Stimulated activated memory B cell treated with anti-CD40 and anti-IgM and Interleukin-4, amounts not matched to agents 10 μg/mL and 1 μg/mL and 100 μg/mL, for 72 hours (primary cell): ENCODE data around the gene TSPEAR.

Experiments used
- ATAC-seq: fragments of 150-1000 bp; cut with Tn5 transposase; 2 replicates; pipeline ENCODE4 v1.10.0; 2021
- H3K27ac Mint-ChIP-seq: one replicate; pipeline ENCODE4 v1.8.0; 2022; ENCODE audit warnings: mild to moderate bottlenecking, mixed read lengths
- H3K27me3 Mint-ChIP-seq: one replicate; pipeline ENCODE4 v1.8.0; 2022; ENCODE audit warnings: mixed read lengths
- H3K36me3 Mint-ChIP-seq: one replicate; pipeline ENCODE4 v1.8.0; 2022; ENCODE audit warnings: mixed read lengths
- H3K4me1 Mint-ChIP-seq: one replicate; pipeline ENCODE4 v1.8.0; 2022; ENCODE audit warnings: mixed read lengths
- H3K4me3 Mint-ChIP-seq: one replicate; pipeline ENCODE4 v1.8.0; 2022; ENCODE audit warnings: mild to moderate bottlenecking, moderate library complexity, mixed read lengths
- H3K9me3 Mint-ChIP-seq: one replicate; pipeline ENCODE4 v1.8.0; 2022; ENCODE audit warnings: mixed read lengths

The TSPEAR gene

DNA sequence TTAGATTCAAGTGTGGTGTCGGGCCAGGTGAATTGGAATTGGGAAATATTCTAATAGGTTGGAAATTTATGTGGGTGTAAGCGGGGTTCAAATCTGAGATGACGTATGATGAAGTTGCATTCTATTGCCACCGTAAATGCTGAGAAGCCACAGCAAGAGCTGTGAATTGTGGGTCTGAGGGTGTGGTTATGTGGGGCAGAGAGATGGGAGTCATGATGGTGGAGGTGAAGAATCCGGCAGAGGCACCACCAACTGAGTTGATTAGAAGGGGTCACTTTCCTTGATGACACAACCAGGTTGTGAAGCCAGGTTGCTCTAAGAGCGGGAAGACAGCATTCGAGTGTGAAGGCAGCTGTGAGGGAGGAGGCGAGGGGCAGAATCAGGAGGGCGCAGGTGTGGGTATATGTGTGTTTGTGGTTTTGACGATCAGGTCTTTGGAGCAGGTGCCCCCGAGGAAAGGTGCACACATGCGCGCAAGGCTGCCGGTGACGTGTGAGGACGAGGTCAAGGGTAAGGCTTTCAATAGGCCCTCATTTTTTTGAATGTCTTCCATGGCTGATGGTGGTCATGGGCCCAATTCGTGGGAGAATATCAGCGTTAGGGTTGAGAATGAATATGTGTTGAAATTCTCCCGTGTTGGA lies 237.3 kb downstream of the TSPEAR start:
- Mint-ChIP-seq H3K9me3 (no peaks in the 10 kb centered on the region), H3K27me3 (peaks cover 22% of the 10 kb centered on the region), H3K36me3 (no peaks in the 10 kb centered on the region), H3K4me1 (no peaks in the 10 kb centered on the region), H3K4me3 (no peak overlapping the region), H3K27ac (no peak overlapping the region)
- ATAC-seq: no peak

DNA sequence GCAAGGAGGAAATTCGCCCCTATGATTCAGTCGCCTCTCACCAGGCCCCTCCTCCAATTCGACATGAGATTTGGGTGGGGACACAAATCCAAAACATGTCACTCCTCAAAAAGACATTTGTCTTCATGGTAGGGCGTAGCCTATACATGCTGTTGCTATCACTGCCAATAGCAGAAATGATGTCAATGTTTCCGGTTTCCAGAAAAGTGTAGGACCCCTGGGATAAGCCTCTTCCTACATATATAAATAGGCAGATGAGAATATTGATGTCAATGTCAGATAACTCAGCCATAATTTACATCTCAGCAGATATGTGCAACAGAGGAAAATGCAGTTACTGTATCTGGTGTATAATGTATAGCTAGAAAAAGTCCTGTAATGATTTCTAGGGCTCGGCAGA lies 239.4 kb downstream of the TSPEAR start:
- H3K36me3 Mint-ChIP-seq: no peaks in the 10 kb centered on the region

DNA sequence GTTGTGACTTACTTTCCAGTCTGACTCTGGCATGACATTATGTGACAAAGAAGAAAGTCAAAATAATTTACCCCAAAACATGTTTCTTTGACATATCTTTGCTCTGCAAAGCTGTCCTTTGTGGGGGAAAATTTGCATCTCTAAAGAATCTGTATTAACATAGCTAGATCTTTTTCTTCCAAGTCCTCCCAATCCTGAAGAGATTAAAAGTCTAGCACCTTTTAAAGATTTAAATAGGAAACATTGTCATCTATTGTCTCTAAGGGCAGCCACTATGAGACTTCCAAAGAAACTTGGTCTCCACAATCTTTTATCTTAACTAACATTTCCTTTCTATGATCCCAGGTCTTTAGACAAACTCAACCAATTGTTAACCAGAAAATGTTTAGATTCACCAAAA lies 240.0 kb downstream of the TSPEAR start:
- Mint-ChIP-seq H3K4me3 (no peak overlapping the region), H3K9me3 (no peaks in the 10 kb centered on the region), H3K36me3 (no peaks in the 10 kb centered on the region), H3K4me1 (no peaks in the 10 kb centered on the region), H3K27me3 (peaks cover 8% of the 10 kb centered on the region), H3K27ac (no peak overlapping the region)
- no peak for ATAC-seq

More for the DNA sequence above, 239.4 kb downstream of the TSPEAR start:
- H3K27me3 Mint-ChIP-seq: peaks cover 8% of the 10 kb centered on the region
- H3K4me3 Mint-ChIP-seq: no peak overlapping the region
- ATAC-seq: no peak
- no peak overlapping the region for H3K27ac Mint-ChIP-seq
- H3K9me3 Mint-ChIP-seq: no peaks in the 10 kb centered on the region
- no peaks in the 10 kb centered on the region for H3K4me1 Mint-ChIP-seq

DNA sequence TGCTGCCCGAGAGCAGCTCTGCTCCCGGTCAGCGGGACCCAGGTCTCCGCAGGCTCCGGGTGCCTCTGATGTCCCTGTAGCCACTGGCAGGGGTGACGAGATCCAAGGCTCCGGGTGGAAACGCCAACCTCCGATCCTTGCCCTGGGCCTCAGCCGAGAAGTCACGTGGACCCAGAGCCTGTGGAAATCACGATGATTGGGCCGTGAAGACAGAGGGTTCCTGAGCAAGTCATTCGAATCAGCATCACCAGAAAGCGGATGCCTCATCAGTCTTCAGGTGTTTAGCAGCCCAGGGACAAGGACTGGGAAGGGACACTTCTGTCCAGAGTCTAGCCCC lies 243.5 kb downstream of the TSPEAR start:
- no peak overlapping the region for H3K27ac Mint-ChIP-seq
- no peaks in the 10 kb centered on the region for H3K4me1 Mint-ChIP-seq
- no peaks in the 10 kb centered on the region for H3K36me3 Mint-ChIP-seq
- peaks cover 23% of the 10 kb centered on the region for H3K27me3 Mint-ChIP-seq
- H3K9me3 Mint-ChIP-seq: peaks cover 4% of the 10 kb centered on the region
- ATAC-seq: no peak
- no peak overlapping the region for H3K4me3 Mint-ChIP-seq

- Mint-ChIP-seq H3K4me3 (no peak overlapping the region), H3K36me3 (no peaks in the 10 kb centered on the region), H3K27me3 (peaks cover 23% of the 10 kb centered on the region), H3K4me1 (no peaks in the 10 kb centered on the region), H3K27ac (no peak overlapping the region), H3K9me3 (peaks cover 4% of the 10 kb centered on the region)
- ATAC-seq: no peak
Observed at GRCh38 chr21:44466996-44467858, 244.1 kb downstream of the TSPEAR start.

GRCh38 chr21:44466351-44466954 lies 244.9 kb downstream of the TSPEAR start:
- no peak for ATAC-seq
- no peak overlapping the region for H3K27ac Mint-ChIP-seq
- H3K36me3 Mint-ChIP-seq: no peaks in the 10 kb centered on the region

GRCh38 chr21:44464351-44464750 lies 247.0 kb downstream of the TSPEAR start:
- peaks cover 29% of the 10 kb centered on the region for H3K27me3 Mint-ChIP-seq
- H3K9me3 Mint-ChIP-seq: peaks cover 4% of the 10 kb centered on the region
- no peak for ATAC-seq
- H3K4me3 Mint-ChIP-seq: no peak overlapping the region
- H3K4me1 Mint-ChIP-seq: no peaks in the 10 kb centered on the region
- H3K36me3 Mint-ChIP-seq: no peaks in the 10 kb centered on the region
- no peak overlapping the region for H3K27ac Mint-ChIP-seq

More at GRCh38 chr21:44466351-44466954, 244.9 kb downstream of the TSPEAR start:
- Mint-ChIP-seq H3K27me3 (peaks cover 23% of the 10 kb centered on the region), H3K4me3 (no peak overlapping the region), H3K4me1 (no peaks in the 10 kb centered on the region), H3K9me3 (peaks cover 4% of the 10 kb centered on the region)

DNA sequence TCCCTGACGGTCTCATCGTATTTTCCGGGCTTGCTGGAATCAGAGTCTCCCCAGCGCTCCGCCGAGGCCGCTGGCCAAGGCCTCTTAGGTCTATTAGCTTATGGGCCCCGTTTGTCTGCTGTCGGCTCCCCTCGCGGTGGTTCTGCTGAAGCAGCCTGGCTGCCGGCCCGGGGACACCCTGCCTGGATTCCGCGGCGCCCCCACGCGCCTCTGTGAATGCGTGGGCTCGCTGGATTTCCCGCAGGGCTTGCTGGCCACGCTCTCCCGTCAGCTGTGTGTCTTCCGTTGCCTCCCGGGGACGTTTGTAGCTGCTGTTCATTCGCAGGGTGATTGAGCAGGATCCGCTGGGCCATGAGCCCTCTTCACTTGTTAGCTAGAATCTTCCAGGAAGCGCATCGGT lies 247.6 kb downstream of the TSPEAR start:
- Mint-ChIP-seq H3K9me3 (peaks cover 4% of the 10 kb centered on the region), H3K4me1 (no peaks in the 10 kb centered on the region), H3K4me3 (no peak overlapping the region), H3K36me3 (no peaks in the 10 kb centered on the region), H3K27ac (no peak overlapping the region), H3K27me3 (peaks cover 29% of the 10 kb centered on the region)
- ATAC-seq: no peak

- no peak for ATAC-seq
- Mint-ChIP-seq H3K4me3 (no peak overlapping the region), H3K36me3 (no peaks in the 10 kb centered on the region), H3K27me3 (peaks cover 29% of the 10 kb centered on the region), H3K27ac (no peak overlapping the region), H3K4me1 (no peaks in the 10 kb centered on the region), H3K9me3 (peaks cover 4% of the 10 kb centered on the region)
Observed at GRCh38 chr21:44462834-44463200, 248.6 kb downstream of the TSPEAR start.

DNA sequence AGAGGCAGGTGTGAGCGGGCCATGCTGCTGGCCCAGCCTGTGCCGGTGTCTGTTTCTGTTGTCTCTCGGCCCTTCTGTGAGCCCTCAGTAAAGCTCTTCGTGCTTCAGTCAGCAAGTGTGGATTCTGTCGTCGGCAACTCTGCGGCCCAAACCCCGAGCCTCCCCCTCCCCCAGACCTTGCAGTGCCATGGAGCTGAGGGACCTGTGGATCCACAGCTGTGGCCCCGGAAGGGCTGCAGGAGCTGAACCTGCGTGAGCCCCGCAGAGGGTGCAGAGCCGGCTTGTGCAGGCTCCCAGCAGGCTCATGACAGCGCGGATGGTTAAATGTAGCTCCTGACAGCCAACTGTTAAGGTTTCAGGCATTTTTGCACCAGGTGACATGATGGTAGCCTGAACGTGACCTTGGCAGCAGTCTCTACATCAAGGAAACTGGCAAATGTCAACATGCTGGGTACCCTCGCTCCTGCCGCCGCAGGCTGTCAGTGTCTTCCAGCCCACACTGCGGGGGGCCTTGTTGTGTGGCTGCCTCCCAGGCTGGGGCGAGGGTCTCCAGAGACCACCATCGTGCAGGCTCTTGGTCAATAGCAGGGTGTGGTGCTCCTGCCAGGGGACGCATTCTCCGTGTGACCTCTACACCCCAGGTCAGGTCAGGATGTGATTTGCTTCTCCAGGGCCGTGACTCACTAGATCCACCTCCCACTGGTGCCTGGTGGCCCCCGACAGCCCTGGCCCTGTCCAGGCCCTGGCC lies 249.1 kb downstream of the TSPEAR start:
- peaks cover 4% of the 10 kb centered on the region for H3K9me3 Mint-ChIP-seq
- no peak overlapping the region for H3K27ac Mint-ChIP-seq
- no peaks in the 10 kb centered on the region for H3K36me3 Mint-ChIP-seq
- no peak for ATAC-seq
- H3K4me1 Mint-ChIP-seq: no peaks in the 10 kb centered on the region
- H3K4me3 Mint-ChIP-seq: no peak overlapping the region
- peaks cover 29% of the 10 kb centered on the region for H3K27me3 Mint-ChIP-seq

DNA sequence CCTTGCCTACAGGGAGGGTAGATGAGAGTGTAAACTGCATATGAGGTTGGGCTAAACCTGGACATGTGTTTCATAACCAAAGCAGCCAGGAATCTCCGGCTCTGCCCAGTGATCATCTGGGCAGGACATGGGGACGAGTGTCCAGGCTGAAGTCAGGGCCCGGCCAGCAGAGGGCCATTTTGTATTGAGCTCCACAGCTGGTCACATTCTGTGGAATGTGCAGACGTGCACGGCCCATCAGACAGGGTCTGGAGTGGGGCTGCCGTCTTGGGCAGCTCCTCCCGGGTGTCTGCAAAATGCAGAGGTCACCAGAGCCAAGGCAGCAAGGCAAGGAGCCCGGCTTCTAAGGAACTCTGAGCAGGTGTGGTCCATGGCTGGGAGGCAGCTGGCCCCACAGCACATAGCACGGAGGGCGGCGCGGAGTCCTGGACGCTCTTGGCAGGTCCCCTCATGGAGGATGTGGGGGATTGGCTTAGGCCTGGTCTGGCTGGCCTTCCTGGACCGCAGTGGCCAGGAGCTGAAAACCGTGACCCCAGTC lies 249.8 kb downstream of the TSPEAR start:
- no peaks in the 10 kb centered on the region for H3K4me1 Mint-ChIP-seq
- ATAC-seq: no peak
- no peaks in the 10 kb centered on the region for H3K36me3 Mint-ChIP-seq
- H3K27ac Mint-ChIP-seq: no peak overlapping the region
- H3K9me3 Mint-ChIP-seq: peaks cover 4% of the 10 kb centered on the region
- no peak overlapping the region for H3K4me3 Mint-ChIP-seq
- peaks cover 29% of the 10 kb centered on the region for H3K27me3 Mint-ChIP-seq

DNA sequence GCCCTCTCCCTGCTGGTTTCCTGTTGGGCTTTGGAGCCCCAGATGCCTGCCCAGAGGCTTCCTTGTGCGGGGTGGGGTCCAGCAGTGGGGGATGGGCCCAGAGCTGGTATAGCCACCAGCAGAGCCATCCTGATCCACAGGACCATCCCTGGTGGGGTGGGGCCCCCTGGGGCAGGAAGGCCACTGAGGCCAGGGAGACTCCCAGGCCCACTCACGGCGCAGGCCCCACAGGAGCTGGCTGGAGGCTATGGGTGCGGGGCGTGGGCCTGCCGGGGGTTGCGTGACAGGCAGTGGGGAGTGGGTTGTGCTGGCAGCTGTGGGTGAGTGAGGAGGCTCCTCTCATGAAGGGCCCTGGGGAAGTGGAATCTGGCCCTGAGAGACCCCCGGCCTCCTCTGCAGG lies 250.4 kb downstream of the TSPEAR start:
- no peaks in the 10 kb centered on the region for H3K4me1 Mint-ChIP-seq

GRCh38 chr21:44460441-44460755 lies 251.0 kb downstream of the TSPEAR start:
- Mint-ChIP-seq H3K4me1 (no peaks in the 10 kb centered on the region), H3K27ac (no peak overlapping the region), H3K9me3 (no peaks in the 10 kb centered on the region), H3K27me3 (peaks cover 29% of the 10 kb centered on the region), H3K4me3 (no peak overlapping the region), H3K36me3 (no peaks in the 10 kb centered on the region)
- ATAC-seq: no peak

More for the DNA sequence above, 250.4 kb downstream of the TSPEAR start:
- H3K27ac Mint-ChIP-seq: no peak overlapping the region
- no peaks in the 10 kb centered on the region for H3K36me3 Mint-ChIP-seq
- H3K27me3 Mint-ChIP-seq: peaks cover 29% of the 10 kb centered on the region
- ATAC-seq: no peak
- H3K4me3 Mint-ChIP-seq: no peak overlapping the region
- peaks cover 3% of the 10 kb centered on the region for H3K9me3 Mint-ChIP-seq

DNA sequence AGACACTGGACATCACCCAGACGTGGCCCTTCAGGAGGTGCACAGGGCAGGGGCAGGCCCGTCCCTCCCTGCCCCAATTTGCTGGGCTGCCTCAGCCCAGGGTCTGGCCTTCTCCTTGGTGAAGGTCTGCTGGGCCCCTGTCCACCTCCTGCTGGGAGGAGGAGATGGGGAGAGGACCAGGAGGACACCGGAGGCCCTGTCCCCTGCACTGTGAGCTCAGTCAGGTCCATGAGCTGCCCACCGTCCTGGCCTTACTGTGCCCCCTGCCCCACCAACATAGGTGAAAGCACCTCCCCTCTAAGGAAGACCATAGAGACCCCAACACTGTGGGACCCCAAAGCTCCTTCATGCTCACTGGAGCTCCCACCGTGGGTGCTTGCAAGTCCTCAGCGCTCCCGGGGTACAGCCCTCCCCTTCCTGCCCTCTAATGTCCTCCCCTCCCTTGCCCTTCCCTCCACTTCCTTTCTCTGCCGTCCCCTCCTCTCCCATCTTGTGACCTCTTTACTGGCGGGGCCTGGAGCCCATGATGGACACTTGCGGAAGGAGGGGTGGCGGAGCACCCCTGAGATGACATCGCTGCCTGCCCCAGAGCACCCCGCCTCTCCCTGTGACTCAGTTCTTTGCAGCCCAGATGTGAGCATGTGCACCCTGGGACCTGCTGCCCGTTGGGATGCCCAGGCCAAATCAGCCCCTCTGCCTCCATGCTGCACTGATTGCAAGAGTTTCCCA lies 251.5 kb downstream of the TSPEAR start:
- H3K9me3 Mint-ChIP-seq: no peaks in the 10 kb centered on the region
- H3K4me3 Mint-ChIP-seq: no peak overlapping the region
- ATAC-seq: no peak
- no peaks in the 10 kb centered on the region for H3K4me1 Mint-ChIP-seq
- H3K27ac Mint-ChIP-seq: no peak overlapping the region
- no peaks in the 10 kb centered on the region for H3K36me3 Mint-ChIP-seq
- peaks cover 29% of the 10 kb centered on the region for H3K27me3 Mint-ChIP-seq
